HCT116 (cell line): Measurements from ENCODE around the gene METTL2B. TPM values are rescaled to one million over a fixed set of nuclear protein-coding genes. Genes with fewer than 3 reads are reported as not detected.
"Not testable (repeated sequence)": the region's sequence is repeated elsewhere in the genome, so short reads cannot be mapped to it uniquely, and the experiment has no call there.

ENCODE experiments used
- ATAC-seq: fragments of 200-7000 bp; cut with Tn5 transposase; 2 replicates; pipeline ENCODE4 v1.9.1; 2020; ENCODE audit warnings: mild to moderate bottlenecking, moderate library complexity
- BruUV-seq: library from RNA; stranded (reverse); fragments of 400-500 nt; replicated peaks from 2 replicates; lab custom pipeline; 2021; lab: Mats Ljungman, UMichigan
- CTCF ChIA-PET: fragments of 300-600 bp; sonication (Branson Sonifier 250); formaldehyde crosslinking; loops from one replicate; lab custom pipeline; 2021; ENCODE audit warnings: antibody characterized with exemption; lab: Charles Lee
- POLR2A ChIA-PET: fragments of 300-600, 350-600 bp; sonication (Branson Sonifier 250); formaldehyde crosslinking; loops from one replicate; lab custom pipeline; 2021; ENCODE audit warnings: antibody characterized with exemption; lab: Charles Lee
- RAD21 ChIA-PET, 2 experiments: fragments of 300-600 bp; sonication (Branson Sonifier 250); formaldehyde crosslinking; loops; one replicate each; lab custom pipeline; 2023; ENCODE audit warnings: low total read pairs in 2 of 2; ENCODE audit not compliant: uncharacterized antibody in 2 of 2, unreplicated experiment in 2 of 2, low non-redundant PET in 1 of 2; lab: Charles Lee
- DNase-seq: peaks from one replicate; pipeline ENCODE4 v3.0.0-alpha.2; 2010; ENCODE audit warnings: low read depth, low spot score
- H2AFZ ChIP-seq: fragments of 200-600 bp; shearing (Covaris generic), sonication (generic); 2 replicates; pipeline ENCODE4 v1.6.1; 2017; ENCODE audit warnings: low read depth, mixed run types, mixed read lengths, antibody characterized with exemption, low read length; ENCODE audit not compliant: poor library complexity, severe bottlenecking
- H3K27ac ChIP-seq: 2 replicates; pipeline ENCODE4 v1.5.1; 2012; ENCODE audit warnings: low read depth, low read length
- H3K27me3 ChIP-seq: fragments of 200-600 bp; sonication (generic); 2 replicates; pipeline ENCODE4 v1.6.1; 2016; ENCODE audit warnings: mixed run types, low read length, mixed read lengths; ENCODE audit not compliant: insufficient read depth
- H3K36me3 ChIP-seq, 2 experiments: fragments of 200-500 bp in 1 of 2; fragments of 200-600 bp in 1 of 2; sonication (Bioruptor generic) in 1 of 2; sonication (generic) in 1 of 2; 2 replicates each; pipeline versions ENCODE4 v1.5.1 to v1.6.1; 2014 to 2016; ENCODE audit warnings: low read length in 2 of 2, inconsistent platforms in 1 of 2, mixed read lengths in 1 of 2, mixed run types in 1 of 2; ENCODE audit not compliant: insufficient read depth in 2 of 2, control insufficient read depth in 1 of 2
- H3K4me1 ChIP-seq, 2 experiments: fragments of 200-600 bp in 1 of 2; sonication (generic) in 1 of 2; 2 replicates each; pipeline versions ENCODE4 v1.5.1 to v1.6.1; 2012 to 2017; ENCODE audit warnings: low read length in 2 of 2, inconsistent platforms in 1 of 2, mild to moderate bottlenecking in 1 of 2, mixed read lengths in 1 of 2, mixed run types in 1 of 2, moderate library complexity in 1 of 2; ENCODE audit not compliant: insufficient read depth in 2 of 2, control insufficient read depth in 1 of 2
- H3K4me2 ChIP-seq: fragments of 200-600 bp; sonication (generic); 2 replicates; pipeline ENCODE4 v1.6.1; 2017; ENCODE audit warnings: mixed run types, low read length, mixed read lengths
- H3K4me3 ChIP-seq, 2 experiments: fragments of 200-600 bp in 1 of 2; sonication (generic) in 1 of 2; replicated peaks in 1 of 2; 2 replicates each; pipeline ENCODE4 v1.5.1; 2011 to 2016; ENCODE audit warnings: low read length in 2 of 2, control low read depth in 1 of 2, low read depth in 1 of 2, mild to moderate bottlenecking in 1 of 2, mixed read lengths in 1 of 2, mixed run types in 1 of 2
- H3K79me2 ChIP-seq: fragments of 200-600 bp; sonication (generic); 2 replicates; pipeline ENCODE4 v1.6.1; 2017; ENCODE audit warnings: mild to moderate bottlenecking, mixed run types, low read length, moderate library complexity, mixed read lengths; ENCODE audit not compliant: insufficient read depth
- H3K9ac ChIP-seq: fragments of 200-600 bp; sonication (generic); 2 replicates; pipeline ENCODE4 v1.6.1; 2016; ENCODE audit warnings: low read length, mixed read lengths
- H3K9me2 ChIP-seq: fragments of 200-600 bp; sonication (generic), shearing (Covaris generic); 2 replicates; pipeline ENCODE4 v1.6.1; 2017; ENCODE audit warnings: mixed run types, mild to moderate bottlenecking, moderate library complexity; ENCODE audit not compliant: insufficient read depth
- H3K9me3 ChIP-seq, 2 experiments: fragments of 200-500 bp in 1 of 2; fragments of 200-600 bp in 1 of 2; sonication (Bioruptor generic) in 1 of 2; sonication (generic) in 1 of 2; 2 replicates each; pipeline ENCODE4 v1.6.1; 2014 to 2017; ENCODE audit warnings: low read length in 2 of 2, mixed read lengths in 2 of 2, inconsistent platforms in 1 of 2, low read depth in 1 of 2, mild to moderate bottlenecking in 1 of 2, mixed run types in 1 of 2, moderate library complexity in 1 of 2; ENCODE audit not compliant: control insufficient read depth in 1 of 2, insufficient read depth in 1 of 2
- H4K20me1 ChIP-seq: fragments of 200-600 bp; sonication (generic), shearing (Covaris generic); 2 replicates; pipeline ENCODE4 v1.6.1; 2017; ENCODE audit warnings: mixed run types, mild to moderate bottlenecking, moderate library complexity; ENCODE audit not compliant: insufficient read depth
- SRF ChIP-seq: IDR thresholded peaks from 2 replicates; pipeline ENCODE4 v1.6.1; 2012; ENCODE audit warnings: low read depth
- ZBTB33 ChIP-seq: IDR thresholded peaks from 2 replicates; pipeline ENCODE4 v1.6.1; 2011; ENCODE audit warnings: mild to moderate bottlenecking, low read length, moderate library complexity; ENCODE audit not compliant: insufficient replicate concordance; ENCODE audit errors: extremely low read depth
- intact Hi-C: fragments of 100-400 bp; cut with micrococcal nuclease; formaldehyde crosslinking; loops from 2 replicates; pipeline ENCODE4 v1.10.0; 2022
- total RNA-seq: library from RNA; stranded (reverse); gene quantifications from one replicate; pipeline ENCODE4 v1.2.1, GENCODE V29; 2021; ENCODE audit not compliant: unreplicated experiment

METTL2B gene
- total RNA-seq, 1 experiment from 2014 or later = 45.7 TPM

GRCh38 chr7:128497405-128497804 is 20.9 kb downstream of the METTL2B start:
- Histone ChIP-seq H3K27ac (no peak overlapping the region), H3K4me1 (no peaks in the 10 kb centered on the region), H4K20me1 (no peaks in the 10 kb centered on the region), H3K4me2 (no peak overlapping the region), H3K79me2 (no peaks in the 10 kb centered on the region), H3K9me3 (no peaks in the 10 kb centered on the region), H3K9me2 (no peaks in the 10 kb centered on the region), H3K4me3 (no peak overlapping the region), H3K27me3 (no peaks in the 10 kb centered on the region), H2AFZ (no peak overlapping the region), H3K36me3 (peaks cover 4 to 9% of the 10 kb centered on the region in 2 experiments; a peak in 2 of 4 replicates), H3K9ac (no peak overlapping the region)
- RAD21 ChIA-PET = no interaction called here
- no peak for DNase-seq
- no peak for TF ChIP-seq ZBTB33
- TF ChIP-seq SRF = no peak
- intact Hi-C loops = no loop called here
- POLR2A ChIA-PET = no interaction called here
- CTCF ChIA-PET = no interaction called here
- no TSS peak for BruUV-seq
- no peak for ATAC-seq

- DNase-seq, H3K4me3 ChIP-seq, H3K4me1 ChIP-seq, H3K27me3 ChIP-seq, H3K27ac ChIP-seq, H3K4me2 ChIP-seq, intact Hi-C loops, H3K9ac ChIP-seq, H2AFZ ChIP-seq, H3K36me3 ChIP-seq, BruUV-seq, POLR2A ChIA-PET, ATAC-seq, CTCF ChIA-PET, H3K79me2 ChIP-seq, H3K9me3 ChIP-seq, H3K9me2 ChIP-seq, RAD21 ChIA-PET, H4K20me1 ChIP-seq: not testable (repeated sequence)
Measured at GRCh38 chr7:128505416-128505815, 28.9 kb downstream of the METTL2B start.

- H3K9ac ChIP-seq, H3K4me2 ChIP-seq, H2AFZ ChIP-seq, ATAC-seq, RAD21 ChIA-PET, H3K9me3 ChIP-seq, H3K79me2 ChIP-seq, H3K27me3 ChIP-seq, H4K20me1 ChIP-seq, H3K4me1 ChIP-seq, CTCF ChIA-PET, H3K27ac ChIP-seq, H3K4me3 ChIP-seq, H3K36me3 ChIP-seq, DNase-seq, BruUV-seq, H3K9me2 ChIP-seq, intact Hi-C loops: not testable (repeated sequence)
- POLR2A ChIA-PET = interaction anchor here (0.6 kb wide), 1 partner anchor 231 kb away, joined by 3 read pairs; no protein-coding TSS in a partner anchor
Measured at GRCh38 chr7:128506819-128507218, 30.3 kb downstream of the METTL2B start.

- H2AFZ ChIP-seq, H3K27ac ChIP-seq, RAD21 ChIA-PET, H4K20me1 ChIP-seq, H3K4me1 ChIP-seq, H3K9me2 ChIP-seq, H3K36me3 ChIP-seq, POLR2A ChIA-PET, H3K9me3 ChIP-seq, H3K4me3 ChIP-seq, ATAC-seq, intact Hi-C loops, H3K27me3 ChIP-seq, CTCF ChIA-PET, DNase-seq, BruUV-seq, H3K79me2 ChIP-seq, H3K9ac ChIP-seq, H3K4me2 ChIP-seq: not testable (repeated sequence)
Measured at GRCh38 chr7:128507321-128507993, 30.9 kb downstream of the METTL2B start.
